Measurements from ENCODE around the gene STUB1.

- TF ChIP-seq BACH2 (CRISPR knock-in tag; IDR thresholded peaks at IDR 0.05; ENCODE audit: borderline replicate concordance), result no peak
- no peak for TF ChIP-seq ARNTL (CRISPR knock-in tag; IDR thresholded peaks at IDR 0.05; ENCODE audit: borderline replicate concordance, low read depth)
- TF ChIP-seq ZFP3 (CRISPR knock-in tag; IDR thresholded peaks at IDR 0.05), result no peak
- TF ChIP-seq TCF4 (CRISPR knock-in tag; IDR thresholded peaks at IDR 0.05; ENCODE audit: borderline replicate concordance), result no peak
- TF ChIP-seq SNAI2 (CRISPR knock-in tag; IDR thresholded peaks at IDR 0.05), result no peak
- TF ChIP-seq CREB5 (CRISPR knock-in tag; IDR thresholded peaks at IDR 0.05; ENCODE audit: low read depth), result no peak
- no peak for TF ChIP-seq TSHZ2 (CRISPR knock-in tag; IDR thresholded peaks at IDR 0.05)
- no peak for TF ChIP-seq OSR1 (CRISPR knock-in tag; IDR thresholded peaks at IDR 0.05)
- no peak for TF ChIP-seq RARB (CRISPR knock-in tag; IDR thresholded peaks at IDR 0.05)
- TF ChIP-seq PPARA (CRISPR knock-in tag; IDR thresholded peaks at IDR 0.05; ENCODE audit: borderline replicate concordance), result no peak
- TF ChIP-seq, protein P1, sequence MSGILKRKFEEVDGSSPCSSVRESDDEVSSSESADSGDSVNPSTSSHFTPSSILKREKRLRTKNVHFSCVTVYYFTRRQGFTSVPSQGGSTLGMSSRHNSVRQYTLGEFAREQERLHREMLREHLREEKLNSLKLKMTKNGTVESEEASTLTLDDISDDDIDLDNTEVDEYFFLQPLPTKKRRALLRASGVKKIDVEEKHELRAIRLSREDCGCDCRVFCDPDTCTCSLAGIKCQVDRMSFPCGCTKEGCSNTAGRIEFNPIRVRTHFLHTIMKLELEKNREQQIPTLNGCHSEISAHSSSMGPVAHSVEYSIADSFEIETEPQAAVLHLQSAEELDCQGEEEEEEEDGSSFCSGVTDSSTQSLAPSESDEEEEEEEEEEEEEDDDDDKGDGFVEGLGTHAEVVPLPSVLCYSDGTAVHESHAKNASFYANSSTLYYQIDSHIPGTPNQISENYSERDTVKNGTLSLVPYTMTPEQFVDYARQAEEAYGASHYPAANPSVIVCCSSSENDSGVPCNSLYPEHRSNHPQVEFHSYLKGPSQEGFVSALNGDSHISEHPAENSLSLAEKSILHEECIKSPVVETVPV (CRISPR knock-in tag; IDR thresholded peaks at IDR 0.05), result no peak
- TF ChIP-seq POU6F1 (CRISPR knock-in tag; IDR thresholded peaks at IDR 0.05; ENCODE audit: borderline replicate concordance, low read depth), result no peak
- TF ChIP-seq ESRRG (CRISPR knock-in tag; IDR thresholded peaks at IDR 0.05), result no peak
- TF ChIP-seq, protein P2, sequence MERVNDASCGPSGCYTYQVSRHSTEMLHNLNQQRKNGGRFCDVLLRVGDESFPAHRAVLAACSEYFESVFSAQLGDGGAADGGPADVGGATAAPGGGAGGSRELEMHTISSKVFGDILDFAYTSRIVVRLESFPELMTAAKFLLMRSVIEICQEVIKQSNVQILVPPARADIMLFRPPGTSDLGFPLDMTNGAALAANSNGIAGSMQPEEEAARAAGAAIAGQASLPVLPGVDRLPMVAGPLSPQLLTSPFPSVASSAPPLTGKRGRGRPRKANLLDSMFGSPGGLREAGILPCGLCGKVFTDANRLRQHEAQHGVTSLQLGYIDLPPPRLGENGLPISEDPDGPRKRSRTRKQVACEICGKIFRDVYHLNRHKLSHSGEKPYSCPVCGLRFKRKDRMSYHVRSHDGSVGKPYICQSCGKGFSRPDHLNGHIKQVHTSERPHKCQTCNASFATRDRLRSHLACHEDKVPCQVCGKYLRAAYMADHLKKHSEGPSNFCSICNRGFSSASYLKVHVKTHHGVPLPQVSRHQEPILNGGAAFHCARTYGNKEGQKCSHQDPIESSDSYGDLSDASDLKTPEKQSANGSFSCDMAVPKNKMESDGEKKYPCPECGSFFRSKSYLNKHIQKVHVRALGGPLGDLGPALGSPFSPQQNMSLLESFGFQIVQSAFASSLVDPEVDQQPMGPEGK (CRISPR knock-in tag; IDR thresholded peaks at IDR 0.05; ENCODE audit: borderline replicate concordance), result no peak
Measured at GRCh38 chr16:648071-648780, 32.0 kb upstream of the STUB1 start.

Measured in SK-N-SH treated with all-trans-retinoic acid at 6 μM for 48 hours (cell line).